Thymus (tissue), 14 donors: ENCODE data around the gene ACOT11. TPM values are rescaled to one million over a fixed set of nuclear protein-coding genes. Genes with fewer than 3 reads are reported as not detected.

Experiments
- DNase-seq, 9 donors: peaks; one replicate each; pipeline ENCODE4 v3.0.0-alpha.2; 2013; ENCODE audit warnings: low spot score in 9 of 9, low read depth in 6 of 9, missing footprints in 1 of 9
- H3K27ac ChIP-seq, 2 donors: one replicate each; pipeline ENCODE4 v1.5.1; 2013; ENCODE audit warnings: control low read depth in 1 of 2, low read depth in 1 of 2, low read length in 1 of 2, mild to moderate bottlenecking in 1 of 2, moderate library complexity in 1 of 2
- H3K27me3 ChIP-seq, 2 donors: one replicate each; pipeline ENCODE4 v1.5.1; 2013; ENCODE audit warnings: low read length in 1 of 2; ENCODE audit not compliant: control insufficient read depth in 2 of 2, insufficient read depth in 1 of 2
- H3K36me3 ChIP-seq, 2 donors: one replicate each; pipeline ENCODE4 v1.5.1; 2013; ENCODE audit warnings: low read length in 1 of 2, mild to moderate bottlenecking in 1 of 2, moderate library complexity in 1 of 2; ENCODE audit not compliant: control insufficient read depth in 2 of 2, insufficient read depth in 2 of 2
- H3K4me1 ChIP-seq, 2 donors: one replicate each; pipeline ENCODE4 v1.5.1; 2013; ENCODE audit warnings: low read length in 2 of 2; ENCODE audit not compliant: control insufficient read depth in 2 of 2, insufficient read depth in 2 of 2
- H3K4me3 ChIP-seq, 2 donors: one replicate each; pipeline ENCODE4 v1.5.1; 2013; ENCODE audit warnings: low read length in 2 of 2, control low read depth in 1 of 2, mild to moderate bottlenecking in 1 of 2
- H3K9me3 ChIP-seq, 2 donors: one replicate each; pipeline ENCODE4 v1.5.1; 2013; ENCODE audit warnings: low read length in 1 of 2, mild to moderate bottlenecking in 1 of 2; ENCODE audit not compliant: control insufficient read depth in 2 of 2, insufficient read depth in 1 of 2
- WGBS: extraction: QIAGEN DNeasy Blood & Tissue Kit; methylation state at CpG from one replicate; pipeline ENCODE4 v1.1.7; 2013; 5-methylcytosine and 5-hydroxymethylcytosine counted together
- long read RNA-seq, 10 donors: transcript quantifications; one replicate each; lab custom pipeline, GENCODE V29; 2026
- polyA plus RNA-seq: library from polyadenylated mRNA; stranded (reverse); fragments of 200-250 nt; gene quantifications from one replicate; pipeline ENCODE4 v1.2.3, GENCODE V29; 2013
- total RNA-seq: library from RNA; stranded (reverse); fragments of 120-200 nt; gene quantifications from one replicate; pipeline ENCODE4 v1.2.4, GENCODE V29; 2013
- donor health status: healthy.

The ACOT11 gene
- 1.3 TPM for total RNA-seq
- 1.2 TPM for polyA plus RNA-seq
- long read RNA-seq, donor 1: 0 reads
- long read RNA-seq, donor 2: 0 reads
- long read RNA-seq, donor 3: 0 reads
- long read RNA-seq, donor 4: 0 reads
- long read RNA-seq, donor 5, partial matches to known transcripts: 0 of 1 reads
- long read RNA-seq, donor 5, other reads (novel, unspliced or antisense): 0 of 1 reads
- long read RNA-seq, donor 6: 0 reads
- long read RNA-seq, donor 7: 0 reads
- long read RNA-seq, donor 8: 0 reads
- long read RNA-seq, donor 9: 0 reads
- long read RNA-seq, donor 10: 0 reads

- peaks cover 0 to under 1% of the 10 kb centered on the region in 2 donors for H3K27me3 ChIP-seq
- WGBS: 48% methylated on average over 25 of the region's 25 CpGs
- H3K9me3 ChIP-seq: no peaks in the 10 kb centered on the region
- DNase-seq: no peak
- no peak within 1 kb of the TSS for H3K27ac ChIP-seq
- peaks cover 0 to 15% of the 10 kb centered on the region in 2 donors for H3K4me1 ChIP-seq
- no peaks in the 10 kb centered on the region for H3K36me3 ChIP-seq
- no peak within 1 kb of the TSS for H3K4me3 ChIP-seq
These were observed at the start of gene ACOT11 for GRCh38 chr1:54547601-54548388. ACOT11 (plus strand) TSS chr1:54548228; CDS start chr1:54548310, 82 bp downstream.

GRCh38 chr1:54498383-54499096 is 49.5 kb upstream of the ACOT11 start:
- peaks cover 3 to 16% of the 10 kb centered on the region in 2 donors for H3K4me1 ChIP-seq
- H3K4me3 ChIP-seq: no peak overlapping the region
- WGBS: 76% methylated on average over 4 of the region's 4 CpGs
- peaks cover 0 to 25% of the 10 kb centered on the region in 2 donors for H3K27me3 ChIP-seq
- DNase-seq: no peak
- no peaks in the 10 kb centered on the region for H3K36me3 ChIP-seq
- H3K27ac ChIP-seq: no peak overlapping the region
- peaks cover 0 to 4% of the 10 kb centered on the region in 2 donors for H3K9me3 ChIP-seq

GRCh38 chr1:54499097-54499359 is 49.0 kb upstream of the ACOT11 start:
- Histone ChIP-seq H3K4me3 (peak overlapping the region in 1 of 2 donors; percentile 44), H3K27me3 (peaks cover 0 to 25% of the 10 kb centered on the region in 2 donors), H3K9me3 (peaks cover 0 to 4% of the 10 kb centered on the region in 2 donors), H3K36me3 (no peaks in the 10 kb centered on the region), H3K4me1 (peaks cover 3 to 16% of the 10 kb centered on the region in 2 donors), H3K27ac (no peak overlapping the region)
- WGBS: 22% methylated on average over 9 of the region's 9 CpGs
- no peak for DNase-seq

- H3K4me1 ChIP-seq: peaks cover 3 to 16% of the 10 kb centered on the region in 2 donors
- no peaks in the 10 kb centered on the region for H3K36me3 ChIP-seq
- peaks cover 0 to 4% of the 10 kb centered on the region in 2 donors for H3K9me3 ChIP-seq
- H3K27ac ChIP-seq: no peak overlapping the region
- H3K4me3 ChIP-seq: peak overlapping the region; percentile 27 to 44
- DNase-seq: peak in 2 of 9 donors; percentile 48 to 76
- WGBS: 3% methylated on average over 50 of the region's 50 CpGs
- peaks cover 0 to 25% of the 10 kb centered on the region in 2 donors for H3K27me3 ChIP-seq
These were observed 48.5 kb upstream of the ACOT11 start for GRCh38 chr1:54499360-54500106.

- H3K36me3 ChIP-seq: no peaks in the 10 kb centered on the region
- no peak overlapping the region for H3K27ac ChIP-seq
- DNase-seq: no peak
- H3K9me3 ChIP-seq: peaks cover 0 to 4% of the 10 kb centered on the region in 2 donors
- H3K4me1 ChIP-seq: peaks cover 3 to 16% of the 10 kb centered on the region in 2 donors
- 77% methylated on average over 10 of the region's 10 CpGs for WGBS
- H3K4me3 ChIP-seq: no peak overlapping the region
- H3K27me3 ChIP-seq: peaks cover 0 to 25% of the 10 kb centered on the region in 2 donors
These were observed 48.0 kb upstream of the ACOT11 start for GRCh38 chr1:54500107-54500431.

- 93% methylated on average over 5 of the region's 5 CpGs for WGBS
- no peak overlapping the region for H3K27ac ChIP-seq
- DNase-seq: no peak
- H3K4me3 ChIP-seq: no peak overlapping the region
- peaks cover 3 to 16% of the 10 kb centered on the region in 2 donors for H3K4me1 ChIP-seq
- peaks cover 0 to 25% of the 10 kb centered on the region in 2 donors for H3K27me3 ChIP-seq
- no peaks in the 10 kb centered on the region for H3K36me3 ChIP-seq
- H3K9me3 ChIP-seq: peaks cover 0 to 4% of the 10 kb centered on the region in 2 donors
These were observed 46.2 kb upstream of the ACOT11 start for GRCh38 chr1:54501849-54502248.

- Histone ChIP-seq H3K4me1 (peaks cover 3 to 16% of the 10 kb centered on the region in 2 donors), H3K27ac (no peak overlapping the region), H3K4me3 (no peak overlapping the region), H3K9me3 (peaks cover 0 to 4% of the 10 kb centered on the region in 2 donors), H3K36me3 (no peaks in the 10 kb centered on the region), H3K27me3 (peaks cover 0 to 25% of the 10 kb centered on the region in 2 donors)
- DNase-seq: no peak
- 92% methylated on average over 5 of the region's 5 CpGs for WGBS
These were observed 45.7 kb upstream of the ACOT11 start for GRCh38 chr1:54502342-54502741.

- no peaks in the 10 kb centered on the region for H3K9me3 ChIP-seq
- H3K27ac ChIP-seq: no peak overlapping the region
- no peaks in the 10 kb centered on the region for H3K27me3 ChIP-seq
- 83% methylated on average over 6 of the region's 6 CpGs for WGBS
- DNase-seq: no peak
- H3K4me3 ChIP-seq: no peak overlapping the region
- H3K36me3 ChIP-seq: no peaks in the 10 kb centered on the region
- no peaks in the 10 kb centered on the region for H3K4me1 ChIP-seq
These were observed 41.4 kb upstream of the ACOT11 start for GRCh38 chr1:54506594-54506993.
